Transverse colon (tissue), 4 donors: ENCODE measurements around the gene GRIN3B. TPM values are rescaled to one million over a fixed set of nuclear protein-coding genes. Genes with fewer than 3 reads are reported as not detected.
A peak's percentile ranks its signal among the peaks of the same experiment; 100 is the strongest.
"Not testable (repeated sequence)": the region's sequence is repeated elsewhere in the genome, so short reads cannot be mapped to it uniquely, and the experiment has no call there.

Experiments
- DNase-seq: peaks from one replicate; pipeline ENCODE4 v3.0.0-alpha.2; 2019
- H3K27ac ChIP-seq, 4 donors: fragments of 200-600 bp; sonication (generic); 2 replicates each; pipeline ENCODE4 v1.5.1; 2016 to 2018; ENCODE audit warnings: inconsistent platforms in 4 of 4
- H3K27me3 ChIP-seq: fragments of 200-600 bp; sonication (generic); 2 replicates; pipeline ENCODE4 v1.5.1; 2017; ENCODE audit warnings: inconsistent platforms
- H3K36me3 ChIP-seq, 4 donors: fragments of 200-600 bp; sonication (generic); 2 replicates each; pipeline ENCODE4 v1.5.1; 2017 to 2019; ENCODE audit warnings: inconsistent platforms in 4 of 4
- H3K4me1 ChIP-seq, 4 donors: fragments of 200-600 bp; sonication (generic); 2 replicates each; pipeline ENCODE4 v1.5.1; 2017 to 2020; ENCODE audit warnings: inconsistent platforms in 4 of 4
- H3K4me3 ChIP-seq, 4 donors: fragments of 200-600 bp; sonication (generic); 1 replicate in 1 of 4; 2 replicates in 3 of 4; pipeline versions ENCODE4 v1.5.1 to v1.6.1; 2017 to 2019; ENCODE audit warnings: inconsistent platforms in 4 of 4
- H3K9me3 ChIP-seq, 2 donors: fragments of 200-600 bp; sonication (generic); 2 replicates each; pipeline ENCODE4 v1.5.1; 2017 to 2019; ENCODE audit warnings: inconsistent platforms in 2 of 2
- CTCF ChIP-seq, 5 experiments: fragments of 200-600 bp in 3 of 5; fragments of 450-650 bp in 2 of 5; sonication (generic) in 3 of 5; IDR thresholded peaks; 1 replicate in 2 of 5; 2 replicates in 3 of 5; pipeline ENCODE4 v1.5.1; 2016 to 2017; ENCODE audit warnings: antibody characterized with exemption in 5 of 5, inconsistent platforms in 3 of 5, mild to moderate bottlenecking in 2 of 5, moderate library complexity in 1 of 5
- EP300 ChIP-seq: sonication (generic); formaldehyde crosslinking; IDR thresholded peaks from one replicate; pipeline ENCODE4 v1.6.1; 2017; ENCODE audit warnings: antibody characterized with exemption, low read depth
- POLR2A ChIP-seq: fragments of 450-650 bp; IDR thresholded peaks from one replicate; pipeline ENCODE4 v1.6.1; 2016; ENCODE audit warnings: antibody characterized with exemption, mild to moderate bottlenecking, moderate library complexity
- POLR2AphosphoS5 ChIP-seq, 3 donors: sonication (generic); formaldehyde crosslinking; IDR thresholded peaks; one replicate each; pipeline ENCODE4 v1.6.1; 2016; ENCODE audit warnings: antibody characterized with exemption in 3 of 3
- WGBS, 2 donors: methylation state at CpG; one replicate each; pipeline ENCODE4 v1.1.5; 2018; ENCODE audit warnings: low coverage in 1 of 2; 5-methylcytosine and 5-hydroxymethylcytosine counted together
- in situ Hi-C, 4 donors: fragments of 200-750 bp; cut with MboI; loops; one replicate each; pipeline versions ENCODE4 v1.15.0 to v1.15.1; 2017; ENCODE audit warnings: low sequenced_read_pairs in 3 of 4, low pct_ligation_motif_present in 1 of 4, low pct_unique_long_range_greater_than_20kb in 1 of 4
- intact Hi-C: fragments of 100-400 bp; cut with DNase I; formaldehyde crosslinking; loops from one replicate; pipeline ENCODE4 v1.15.1; 2023; ENCODE audit warnings: low total_unique reads
- total RNA-seq, 4 donors: library from RNA; depleted of rRNA; stranded (reverse); fragments of >200 nt; gene quantifications; one replicate each; pipeline ENCODE4 v1.1.0, GENCODE V29; 2016

Gene GRIN3B
- total RNA-seq, 4 donors from 2014 or later: 1.6 TPM; not detected in 3

GRCh38 chr19:1025080-1025479 is 24.9 kb downstream of the GRIN3B start:
- DNase-seq, H3K4me3 ChIP-seq, H3K36me3 ChIP-seq, H3K27me3 ChIP-seq, H3K9me3 ChIP-seq, in situ Hi-C loops: not testable (repeated sequence)
- intact Hi-C loops: loop anchor here (10.0 kb wide), 1 partner anchor 220 kb away; the partner anchor contains the start of genes ATP5F1D and MIDN
- 67 to 84% methylated on average over 2 to 6 of the region's 6 CpGs for WGBS, 2 donors
- Histone ChIP-seq H3K4me1 (peaks cover 14 to 46% (median 36%) of the 10 kb centered on the region in 4 donors), H3K27ac (peak overlapping the region; percentile 14 to 97 (median 92))

GRCh38 chr19:1025960-1026782 is 26.0 kb downstream of the GRIN3B start, which contains the start of gene CNN2:
TSS of gene CNN2 (plus strand) at chr19:1026608. CDS start at chr19:1026662, 54 bp downstream.
- no peak for TF ChIP-seq EP300
- peak; percentile 83 for TF ChIP-seq POLR2A
- TF ChIP-seq POLR2AphosphoS5 (IDR thresholded peaks at IDR 0.05): peak; percentile 86 to 97 (median 93)
- TF ChIP-seq CTCF (IDR thresholded peaks at IDR 0.05): no peak
- 11 to 30% methylated on average over 3 to 24 of the region's 63 CpGs for WGBS, 2 donors
- H3K27ac ChIP-seq: peak within 1 kb of the TSS; percentile 91 to 97 (median 94)
- H3K9me3 ChIP-seq: no peaks in the 10 kb centered on the region
- peak within 1 kb of the TSS; percentile 44 to 87 (median 72) for H3K4me3 ChIP-seq
- DNase-seq: peak; percentile 87
- no peaks in the 10 kb centered on the region for H3K36me3 ChIP-seq
- in situ Hi-C loops (no loop called here), intact Hi-C loops (loop anchor here (10.0 kb wide), 1 partner anchor 219 kb away; the partner anchor contains the start of genes ATP5F1D and MIDN)
- peaks cover 21 to 56% (median 41%) of the 10 kb centered on the region in 4 donors for H3K4me1 ChIP-seq
- H3K27me3 ChIP-seq: no peaks in the 10 kb centered on the region

- Histone ChIP-seq H3K27me3 (no peaks in the 10 kb centered on the region), H3K4me3 (peak overlapping the region; percentile 44 to 87 (median 72)), H3K4me1 (peaks cover 17 to 52% (median 36%) of the 10 kb centered on the region in 4 donors), H3K27ac (peak overlapping the region; percentile 91 to 97 (median 94)), H3K36me3 (peaks cover 0 to 3% (median 1%) of the 10 kb centered on the region in 4 donors), H3K9me3 (no peaks in the 10 kb centered on the region)
- intact Hi-C loops: loop anchor here (10.0 kb wide), 1 partner anchor 218 kb away; the partner anchor contains the start of genes ATP5F1D and MIDN
- in situ Hi-C loops: no loop called here
- no peak for DNase-seq
- WGBS, 2 donors: 2% methylated on average over 18 of the region's 36 CpGs; no CpG with 5 or more reads in 1 of the 2 donors
- TF ChIP-seq EP300 (no peak), POLR2A (no peak), CTCF (IDR thresholded peaks at IDR 0.05) (no peak), POLR2AphosphoS5 (IDR thresholded peaks at IDR 0.05) (no peak)
These were observed 26.8 kb downstream of the GRIN3B start for GRCh38 chr19:1026783-1027649.

- H3K27me3 ChIP-seq: no peaks in the 10 kb centered on the region
- DNase-seq: no peak
- H3K9me3 ChIP-seq: no peaks in the 10 kb centered on the region
- 0% methylated on average over 12 of the region's 16 CpGs; no CpG with 5 or more reads in 1 of the 2 donors for WGBS, 2 donors
- no peak for TF ChIP-seq EP300
- TF ChIP-seq POLR2A: no peak
- TF ChIP-seq POLR2AphosphoS5 (IDR thresholded peaks at IDR 0.05): no peak
- TF ChIP-seq CTCF (IDR thresholded peaks at IDR 0.05): no peak
- H3K4me3 ChIP-seq: peak overlapping the region; percentile 44 to 87 (median 72)
- H3K36me3 ChIP-seq: peaks cover 0 to 9% (median 4%) of the 10 kb centered on the region in 4 donors
- in situ Hi-C loops: no loop called here
- intact Hi-C loops: loop anchor here (2.0 to 10.0 kb wide), 2 partner anchors 75 to 217 kb away; partner anchors contain the start of genes ATP5F1D, GPX4 and MIDN
- H3K27ac ChIP-seq: peak overlapping the region; percentile 91 to 97 (median 94)
- H3K4me1 ChIP-seq: peaks cover 14 to 46% (median 36%) of the 10 kb centered on the region in 4 donors
These were observed 27.4 kb downstream of the GRIN3B start for GRCh38 chr19:1027650-1028061.
